Activated T-helper 2 cell treated with anti-CD3 and anti-CD28 coated beads, Interferon-gamma antibody, Interleukin-2, Interleukin-4, amounts not matched to agents 10 μg/mL and 5 μg/mL and 100 μg/mL, durations not matched to agents 14 hours and 24 hours and 36 hours (primary cell): Measurements from ENCODE around the gene HMCN1. TPM values are rescaled to one million over a fixed set of nuclear protein-coding genes. Genes with fewer than 3 reads are reported as not detected.

ENCODE experiments used
- DNase-seq: peaks from one replicate; pipeline ENCODE4 v3.0.0; 2021; ENCODE audit warnings: low spot score
- H3K27ac Mint-ChIP-seq: one replicate; pipeline ENCODE4 v1.8.0; 2021; ENCODE audit warnings: mixed read lengths
- H3K27me3 Mint-ChIP-seq: one replicate; pipeline ENCODE4 v1.8.0; 2021; ENCODE audit warnings: low read depth, mixed read lengths
- H3K36me3 Mint-ChIP-seq: one replicate; pipeline ENCODE4 v1.8.0; 2021; ENCODE audit warnings: low read depth, mixed read lengths
- H3K4me1 Mint-ChIP-seq: one replicate; pipeline ENCODE4 v1.8.0; 2021; ENCODE audit warnings: low read depth, mixed read lengths
- H3K4me3 Mint-ChIP-seq: one replicate; pipeline ENCODE4 v1.8.0; 2021; ENCODE audit warnings: low read depth, mild to moderate bottlenecking, moderate library complexity, mixed read lengths
- H3K9me3 Mint-ChIP-seq: one replicate; pipeline ENCODE4 v1.8.0; 2021; ENCODE audit warnings: mixed read lengths
- intact Hi-C: fragments of 100-400 bp; cut with micrococcal nuclease; formaldehyde crosslinking; loops from one replicate; pipeline ENCODE4 v1.15.1; 2023
- total RNA-seq: library from RNA; stranded (reverse); gene quantifications from 2 replicates; pipeline ENCODE4 v1.2.3, GENCODE V29; 2022

Gene HMCN1
- total RNA-seq, 1 donor from 2014 or later = 0.18 TPM

DNA sequence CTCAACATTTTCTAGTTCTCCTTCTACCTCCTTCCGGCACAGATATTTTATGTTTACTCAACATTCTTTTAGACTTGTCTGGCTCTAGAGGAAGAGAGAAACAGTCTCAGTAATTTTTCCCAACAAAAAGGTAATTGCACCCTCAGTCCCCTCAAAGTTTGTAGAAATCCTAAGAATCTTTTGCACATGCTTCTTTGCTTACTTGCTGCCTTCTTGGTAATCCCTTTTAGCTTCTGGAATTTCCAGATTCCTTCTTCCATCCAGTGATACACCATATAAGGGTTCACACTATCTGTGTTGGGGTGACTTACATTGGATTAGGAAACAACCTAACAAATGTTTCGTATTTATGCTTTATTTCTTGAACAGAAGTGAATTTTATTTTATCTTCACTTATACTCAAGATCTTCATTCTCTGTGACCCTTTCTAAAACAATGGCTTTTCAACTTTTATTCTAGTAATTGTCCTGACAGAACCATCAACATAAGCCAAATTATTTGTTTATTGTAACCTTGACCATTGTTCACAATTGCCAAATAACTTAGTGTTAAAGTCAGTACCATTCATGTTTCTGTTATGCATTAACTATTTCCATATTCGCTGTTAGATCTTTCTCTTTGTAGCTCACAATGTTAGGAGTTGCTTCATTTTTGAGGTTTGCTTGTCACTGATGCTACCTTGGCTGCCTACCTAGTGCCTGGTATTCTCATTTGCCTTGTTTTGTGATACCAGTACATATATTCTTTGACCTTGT, 238.1 kb downstream of the HMCN1 start:
- DNase-seq = no peak
- intact Hi-C loops = no loop called here
- H3K36me3 Mint-ChIP-seq = no peaks in the 10 kb centered on the region
- peaks cover 5% of the 10 kb centered on the region for H3K27me3 Mint-ChIP-seq
- no peak overlapping the region for H3K27ac Mint-ChIP-seq
- H3K4me1 Mint-ChIP-seq = no peaks in the 10 kb centered on the region
- no peaks in the 10 kb centered on the region for H3K9me3 Mint-ChIP-seq
- H3K4me3 Mint-ChIP-seq = no peak overlapping the region

DNA sequence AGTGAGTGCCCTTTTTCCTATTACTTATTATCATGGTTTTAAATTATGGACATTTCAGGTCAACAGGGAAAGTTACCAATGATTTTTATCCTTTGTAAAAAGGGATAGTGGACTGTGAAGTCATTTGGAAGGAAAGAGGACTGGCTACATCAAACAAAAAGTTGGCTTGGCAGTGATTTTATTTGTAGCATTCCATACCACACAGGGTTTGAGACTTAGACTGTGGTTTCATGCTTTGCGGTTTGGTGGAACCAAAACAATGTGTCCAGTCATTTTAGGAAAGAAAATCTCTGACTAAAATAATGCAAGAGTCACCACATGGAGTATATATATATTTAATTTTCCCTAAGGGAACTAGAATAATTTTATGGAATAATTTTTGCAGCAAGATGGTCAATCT, 239.5 kb downstream of the HMCN1 start:
- H3K4me3 Mint-ChIP-seq = no peak overlapping the region
- no peak overlapping the region for H3K27ac Mint-ChIP-seq
- H3K4me1 Mint-ChIP-seq = no peaks in the 10 kb centered on the region
- DNase-seq = no peak
- intact Hi-C loops = no loop called here
- no peaks in the 10 kb centered on the region for H3K9me3 Mint-ChIP-seq
- no peaks in the 10 kb centered on the region for H3K36me3 Mint-ChIP-seq
- peaks cover 5% of the 10 kb centered on the region for H3K27me3 Mint-ChIP-seq

GRCh38 chr1:185974367-185975170, 240.4 kb downstream of the HMCN1 start:
- peaks cover 5% of the 10 kb centered on the region for H3K27me3 Mint-ChIP-seq
- intact Hi-C loops = no loop called here
- no peaks in the 10 kb centered on the region for H3K9me3 Mint-ChIP-seq
- no peaks in the 10 kb centered on the region for H3K4me1 Mint-ChIP-seq
- H3K4me3 Mint-ChIP-seq = no peak overlapping the region
- H3K27ac Mint-ChIP-seq = no peak overlapping the region
- DNase-seq = no peak
- H3K36me3 Mint-ChIP-seq = no peaks in the 10 kb centered on the region

DNA sequence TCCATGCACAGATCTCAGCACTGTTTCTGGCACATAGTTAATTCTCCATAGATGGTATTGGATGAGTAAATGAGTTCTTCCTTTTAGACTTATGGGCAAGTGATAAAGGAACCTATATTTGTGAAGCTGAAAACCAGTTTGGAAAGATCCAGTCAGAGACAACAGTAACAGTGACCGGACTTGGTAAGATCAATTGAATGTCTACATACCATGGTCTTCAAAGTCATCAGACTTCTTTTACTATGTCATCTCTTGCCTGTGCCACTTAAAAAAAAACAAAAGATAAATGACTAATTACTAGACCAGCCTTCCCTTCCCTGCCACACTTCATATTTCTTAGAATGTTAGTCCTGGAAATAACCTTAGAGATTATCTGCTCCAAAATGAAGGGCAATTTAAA, 246.7 kb downstream of the HMCN1 start:
- H3K27ac Mint-ChIP-seq = no peak overlapping the region
- intact Hi-C loops = no loop called here

GRCh38 chr1:185984113-185984836, 250.1 kb downstream of the HMCN1 start:
- Mint-ChIP-seq H3K27me3 (peaks cover 3% of the 10 kb centered on the region), H3K27ac (no peak overlapping the region), H3K4me1 (peaks cover 5% of the 10 kb centered on the region), H3K9me3 (no peaks in the 10 kb centered on the region), H3K4me3 (no peak overlapping the region), H3K36me3 (no peaks in the 10 kb centered on the region)
- intact Hi-C loops = no loop called here
- no peak for DNase-seq

More for the DNA sequence above, 246.7 kb downstream of the HMCN1 start:
- no peak for DNase-seq
- H3K36me3 Mint-ChIP-seq = no peaks in the 10 kb centered on the region
- H3K4me3 Mint-ChIP-seq = no peak overlapping the region
- H3K27me3 Mint-ChIP-seq = peaks cover 3% of the 10 kb centered on the region
- H3K4me1 Mint-ChIP-seq = no peaks in the 10 kb centered on the region
- H3K9me3 Mint-ChIP-seq = no peaks in the 10 kb centered on the region

GRCh38 chr1:185987611-185988321, 253.6 kb downstream of the HMCN1 start:
- Mint-ChIP-seq H3K9me3 (no peaks in the 10 kb centered on the region), H3K4me3 (no peak overlapping the region), H3K27me3 (peaks cover 3% of the 10 kb centered on the region), H3K27ac (no peak overlapping the region), H3K36me3 (no peaks in the 10 kb centered on the region), H3K4me1 (peaks cover 5% of the 10 kb centered on the region)
- intact Hi-C loops = no loop called here
- DNase-seq = no peak

DNA sequence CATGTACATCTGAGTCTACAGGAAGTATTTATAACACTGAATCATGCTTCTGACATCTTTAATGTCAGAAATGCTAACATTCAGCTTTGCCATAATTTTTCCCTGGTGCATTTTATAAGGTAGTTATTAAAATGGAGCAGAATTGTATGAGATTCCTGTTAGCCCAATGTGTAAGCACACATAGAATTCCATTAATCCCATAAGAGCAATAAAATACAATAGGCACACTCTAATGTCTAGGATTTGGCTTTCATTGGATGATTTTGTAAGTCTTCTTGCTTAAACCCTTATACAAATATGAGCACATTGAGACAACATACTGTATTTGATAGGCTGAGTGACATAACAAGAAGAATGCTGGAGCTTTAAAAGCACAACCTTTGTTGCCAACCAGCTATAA, 256.4 kb downstream of the HMCN1 start:
- no peak for DNase-seq
- Mint-ChIP-seq H3K27me3 (no peaks in the 10 kb centered on the region), H3K4me1 (peaks cover 5% of the 10 kb centered on the region), H3K9me3 (no peaks in the 10 kb centered on the region), H3K4me3 (no peak overlapping the region), H3K36me3 (no peaks in the 10 kb centered on the region), H3K27ac (no peak overlapping the region)
- intact Hi-C loops = no loop called here

- intact Hi-C loops = no loop called here
- Mint-ChIP-seq H3K27ac (no peak overlapping the region), H3K4me3 (no peak overlapping the region), H3K36me3 (no peaks in the 10 kb centered on the region), H3K9me3 (no peaks in the 10 kb centered on the region), H3K4me1 (peaks cover 5% of the 10 kb centered on the region), H3K27me3 (no peaks in the 10 kb centered on the region)
- DNase-seq = no peak
These were observed 257.1 kb downstream of the HMCN1 start for GRCh38 chr1:185991266-185991665.

DNA sequence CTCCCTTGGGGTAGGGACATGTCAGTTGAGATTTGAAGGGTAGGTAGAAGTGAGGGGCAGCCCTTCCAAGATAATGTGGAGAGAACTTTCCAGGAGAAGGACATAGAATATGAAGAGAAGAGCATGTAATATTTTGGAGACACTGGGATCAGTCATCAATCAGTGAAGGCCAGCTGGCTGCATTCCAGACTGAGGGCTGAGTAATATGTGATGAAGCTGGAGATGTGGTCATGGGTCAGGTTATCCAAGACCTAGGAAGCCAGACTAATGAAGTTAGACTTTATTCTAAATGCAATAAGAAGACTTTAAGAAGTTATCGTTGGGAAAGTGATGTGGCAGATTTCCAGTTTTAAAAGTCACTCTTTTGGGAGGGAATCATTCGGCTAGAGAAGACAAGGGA, 262.0 kb downstream of the HMCN1 start:
- Mint-ChIP-seq H3K27me3 (no peaks in the 10 kb centered on the region), H3K9me3 (no peaks in the 10 kb centered on the region), H3K36me3 (no peaks in the 10 kb centered on the region), H3K27ac (no peak overlapping the region), H3K4me1 (no peaks in the 10 kb centered on the region), H3K4me3 (no peak overlapping the region)
- no peak for DNase-seq
- intact Hi-C loops = no loop called here

GRCh38 chr1:185998391-185998790, 264.2 kb downstream of the HMCN1 start:
- Mint-ChIP-seq H3K36me3 (no peaks in the 10 kb centered on the region), H3K27me3 (no peaks in the 10 kb centered on the region), H3K4me1 (no peaks in the 10 kb centered on the region), H3K9me3 (no peaks in the 10 kb centered on the region), H3K4me3 (no peak overlapping the region), H3K27ac (no peak overlapping the region)
- DNase-seq = no peak
- intact Hi-C loops = no loop called here

- no peak for DNase-seq
- no peaks in the 10 kb centered on the region for H3K9me3 Mint-ChIP-seq
- H3K4me3 Mint-ChIP-seq = no peak overlapping the region
- no peaks in the 10 kb centered on the region for H3K36me3 Mint-ChIP-seq
- no peak overlapping the region for H3K27ac Mint-ChIP-seq
- H3K27me3 Mint-ChIP-seq = no peaks in the 10 kb centered on the region
- intact Hi-C loops = no loop called here
- no peaks in the 10 kb centered on the region for H3K4me1 Mint-ChIP-seq
These were observed 268.2 kb downstream of the HMCN1 start for GRCh38 chr1:186002406-186002805.

GRCh38 chr1:186009039-186009737, 275.0 kb downstream of the HMCN1 start:
- H3K27me3 Mint-ChIP-seq = no peaks in the 10 kb centered on the region
- no peaks in the 10 kb centered on the region for H3K4me1 Mint-ChIP-seq
- no peak overlapping the region for H3K27ac Mint-ChIP-seq
- no peak for DNase-seq
- H3K4me3 Mint-ChIP-seq = no peak overlapping the region
- no peaks in the 10 kb centered on the region for H3K9me3 Mint-ChIP-seq
- intact Hi-C loops = no loop called here
- H3K36me3 Mint-ChIP-seq = no peaks in the 10 kb centered on the region
